GM12875 (cell line): Measurements from ENCODE around the gene RTKN.

Experiments used
- H3K4me3 ChIP-seq: one replicate; pipeline ENCODE4 v1.5.1; 2011; ENCODE audit warnings: low read depth, low read length, control low read depth
- CTCF ChIP-seq: IDR thresholded peaks from 2 replicates; pipeline ENCODE4 v1.5.1; 2011; ENCODE audit warnings: low read depth, mild to moderate bottlenecking, control low read depth, inconsistent platforms, low read length, moderate library complexity, borderline replicate concordance; ENCODE audit not compliant: insufficient read depth

RTKN gene

GRCh38 chr2:74481961-74482800 is 40.4 kb upstream of the RTKN start:
- peak overlapping the region; percentile 58 for H3K4me3 ChIP-seq
- no peak for TF ChIP-seq CTCF

GRCh38 chr2:74481431-74481830 is 39.7 kb upstream of the RTKN start:
- H3K4me3 ChIP-seq: peak overlapping the region; percentile 58
- TF ChIP-seq CTCF: no peak

- H3K4me3 ChIP-seq: no peak overlapping the region
- peak; percentile 56 for TF ChIP-seq CTCF
These were observed 33.2 kb upstream of the RTKN start for GRCh38 chr2:74474899-74475298.

GRCh38 chr2:74474481-74474880 is 32.7 kb upstream of the RTKN start:
- no peak overlapping the region for H3K4me3 ChIP-seq
- no peak for TF ChIP-seq CTCF

DNA sequence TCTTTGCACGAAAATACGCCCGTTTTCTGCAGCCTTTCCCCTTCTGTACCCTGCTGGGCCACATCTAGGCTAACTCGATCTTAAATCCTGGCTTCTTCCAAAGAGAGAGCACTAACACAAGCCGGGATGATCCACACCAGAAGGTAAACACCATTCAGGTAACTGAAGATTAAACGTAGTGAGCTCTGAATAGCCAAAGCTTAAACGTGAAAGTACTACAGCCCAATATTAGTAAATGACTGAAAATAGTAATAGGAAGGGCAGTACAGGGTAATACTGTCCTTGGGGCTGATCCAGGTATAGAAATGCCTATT is 31.2 kb upstream of the RTKN start:
- no peak for TF ChIP-seq CTCF

DNA sequence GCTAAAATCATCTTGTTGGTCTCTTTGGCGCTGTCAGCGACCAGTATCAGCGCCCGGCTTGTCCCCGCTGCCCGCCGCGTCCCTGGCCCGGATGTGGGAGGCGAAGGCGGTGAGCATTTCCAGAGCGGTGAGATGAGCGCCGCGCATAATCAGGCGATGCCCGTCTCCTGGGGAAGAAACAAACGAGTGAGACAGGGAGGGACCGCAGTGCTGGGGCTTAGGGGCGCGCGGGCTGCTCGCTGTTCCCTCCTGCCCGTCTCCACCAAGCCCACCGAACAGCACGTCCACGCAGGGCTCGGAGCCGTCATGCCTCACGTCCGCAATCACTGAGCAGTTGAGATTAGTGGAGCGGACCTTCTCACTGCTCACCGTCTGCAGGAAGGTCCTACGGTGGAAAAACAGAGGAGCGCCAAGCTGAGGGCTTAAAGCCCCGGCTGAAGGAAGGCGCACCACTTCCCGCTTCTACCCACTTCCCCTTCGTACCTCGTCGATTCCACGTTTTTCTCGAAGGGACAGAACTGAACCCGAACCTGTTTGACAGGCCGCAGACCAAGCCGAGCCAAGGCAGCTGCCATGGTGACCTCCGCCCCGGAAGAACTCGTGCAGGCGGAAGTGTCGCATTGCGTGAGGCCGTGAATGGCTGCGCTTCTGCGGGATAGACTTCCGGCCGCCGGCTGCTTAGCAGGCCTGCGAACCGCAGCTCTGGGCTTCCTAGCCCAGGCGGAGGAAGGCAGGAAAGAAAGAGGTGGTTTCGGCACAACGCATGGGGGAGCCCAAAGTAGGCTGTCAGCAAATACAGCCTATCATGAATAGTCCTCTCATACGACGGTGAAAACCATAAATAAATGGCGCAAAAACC is 30.6 kb upstream of the RTKN start, which contains the start of gene MRPL53:
MRPL53 (minus strand) TSS at position 595 of the 859 bp plus-strand sequence; CDS start at position 575, 20 bp downstream.
- no peak for TF ChIP-seq CTCF
- peak within 1 kb of the TSS; percentile 70 for H3K4me3 ChIP-seq

More for the DNA sequence above, 31.2 kb upstream of the RTKN start:
- H3K4me3 ChIP-seq: peak overlapping the region; percentile 70
